NCI-H2107 treated with DMSO at 0.1 percent for 48 hours (cell line): Measurements from ENCODE around the gene MTTP.
"Not testable (repeated sequence)": the region's sequence is repeated elsewhere in the genome, so short reads cannot be mapped to it uniquely, and the experiment has no call there.

Experiments
- DNase-seq: peaks from one replicate; lab custom pipeline; 2025; ENCODE audit not compliant: unreplicated experiment; lab: John Stamatoyannopoulos, UW

MTTP gene

DNA sequence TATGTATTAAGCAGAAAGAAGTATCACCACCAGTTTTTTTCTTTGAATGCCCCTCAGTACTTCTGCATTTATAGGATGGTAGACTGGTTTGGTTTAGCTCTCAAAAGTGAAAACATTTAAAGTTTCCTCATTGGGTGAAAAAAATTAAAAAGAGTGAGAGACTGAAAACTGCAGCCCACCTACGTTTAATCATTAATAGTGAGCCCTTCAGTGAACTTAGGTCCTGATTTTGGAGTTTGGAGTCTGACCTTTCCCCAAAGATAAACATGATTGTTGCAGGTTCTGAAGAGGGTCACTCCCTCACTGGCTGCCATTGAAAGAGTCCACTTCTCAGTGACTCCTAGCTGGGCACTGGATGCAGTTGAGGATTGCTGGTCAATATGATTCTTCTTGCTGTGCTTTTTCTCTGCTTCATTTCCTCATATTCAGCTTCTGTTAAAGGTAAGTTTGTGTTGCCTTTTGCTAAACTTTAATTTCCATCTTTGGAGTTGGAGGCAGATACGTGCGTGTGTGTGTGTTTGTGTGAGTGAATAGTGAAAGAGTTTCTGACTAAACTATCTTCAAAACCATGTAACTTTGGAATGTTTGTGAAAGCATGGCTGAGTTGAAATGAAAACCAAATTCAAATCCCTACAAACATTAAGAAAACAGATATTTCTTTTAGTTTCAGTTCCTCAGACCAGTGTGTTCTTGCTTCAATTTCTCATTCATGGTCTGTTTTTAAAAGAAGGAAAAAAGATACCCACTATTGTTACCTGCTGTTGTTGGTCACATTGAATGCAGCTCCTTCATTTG is at the start of gene MTTP:
Gene MTTP (plus strand): TSS at position 295 of the 795 bp plus-strand sequence. CDS start 86 bp downstream, at position 381.
- no peak for DNase-seq

DNA sequence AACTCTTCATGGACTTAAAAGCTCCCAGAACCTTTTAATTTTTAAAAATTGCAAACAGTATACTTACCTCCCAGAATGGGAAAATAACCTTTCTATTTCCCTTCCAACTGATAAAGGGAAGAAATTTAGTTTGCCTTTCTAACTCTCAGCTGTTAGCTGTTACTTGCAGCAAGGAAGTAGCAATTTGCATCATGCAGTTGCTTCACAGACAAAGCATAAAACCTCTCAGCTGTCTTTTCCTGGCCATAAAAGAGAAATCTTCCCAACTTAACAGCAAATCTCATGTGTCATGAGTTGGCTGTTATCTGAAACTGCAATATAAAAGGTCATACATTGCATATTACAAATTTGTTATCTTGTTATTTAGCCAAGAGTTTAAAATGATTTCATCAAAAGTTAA is 45.4 kb upstream of the MTTP start:
- no peak for DNase-seq

DNA sequence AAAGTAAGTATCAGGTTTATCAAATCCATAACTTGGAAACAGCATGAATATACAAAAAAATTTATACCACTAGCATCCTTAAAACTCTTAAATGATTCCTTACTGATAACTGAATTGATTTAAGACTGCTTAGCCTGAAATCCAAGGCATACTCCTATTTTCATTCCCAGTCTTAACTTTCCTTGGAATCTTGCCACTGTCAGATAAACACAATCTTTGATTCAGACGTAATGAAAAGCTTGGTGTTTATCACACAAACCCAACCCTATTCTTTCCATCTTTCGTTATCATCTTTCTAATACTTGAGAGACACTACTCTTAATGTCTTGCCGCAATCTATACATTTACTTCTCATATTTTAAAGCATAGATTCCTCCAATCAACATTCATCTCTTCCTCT is 44.7 kb upstream of the MTTP start:
- no peak for DNase-seq

DNA sequence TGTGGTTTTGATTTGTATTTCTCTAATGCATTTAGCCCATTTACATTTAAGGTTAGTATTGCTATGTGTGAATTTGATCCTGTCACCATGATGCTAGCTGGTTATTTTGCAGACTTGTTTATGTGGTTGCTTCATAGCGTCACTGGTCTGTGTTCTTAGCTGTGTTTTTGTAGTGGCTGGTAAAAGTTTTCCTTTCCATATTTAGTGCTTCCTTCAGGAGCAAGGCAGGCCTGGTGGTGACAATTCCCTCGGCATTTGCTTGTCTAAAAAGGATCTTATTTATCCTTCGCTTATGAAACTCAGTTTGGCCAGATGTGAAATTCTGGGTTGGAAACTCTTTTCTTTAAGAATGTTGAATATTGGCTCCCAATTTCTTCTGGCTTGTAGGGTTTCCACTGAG is 39.9 kb upstream of the MTTP start:
- not testable (repeated sequence) for DNase-seq

DNA sequence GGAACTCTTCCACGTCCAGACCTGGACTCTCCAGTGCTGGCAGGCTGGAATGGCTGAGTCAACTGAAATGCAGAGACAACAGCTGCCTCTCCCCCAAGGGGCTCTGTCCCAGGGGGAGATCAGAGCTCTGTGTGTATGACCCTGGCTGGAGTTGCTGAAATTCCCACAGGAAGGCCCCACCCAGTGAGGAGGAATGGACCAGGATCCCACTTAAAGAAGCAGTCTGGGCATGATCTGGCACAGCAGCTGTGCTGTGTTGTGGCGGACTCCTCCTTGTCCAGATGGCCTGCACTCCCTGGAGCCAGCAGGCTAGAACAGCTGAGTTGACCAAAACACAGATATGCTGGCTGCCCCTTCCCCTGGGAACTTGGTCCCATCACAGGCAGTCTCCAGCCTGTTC is 38.4 kb upstream of the MTTP start:
- DNase-seq: no peak

DNA sequence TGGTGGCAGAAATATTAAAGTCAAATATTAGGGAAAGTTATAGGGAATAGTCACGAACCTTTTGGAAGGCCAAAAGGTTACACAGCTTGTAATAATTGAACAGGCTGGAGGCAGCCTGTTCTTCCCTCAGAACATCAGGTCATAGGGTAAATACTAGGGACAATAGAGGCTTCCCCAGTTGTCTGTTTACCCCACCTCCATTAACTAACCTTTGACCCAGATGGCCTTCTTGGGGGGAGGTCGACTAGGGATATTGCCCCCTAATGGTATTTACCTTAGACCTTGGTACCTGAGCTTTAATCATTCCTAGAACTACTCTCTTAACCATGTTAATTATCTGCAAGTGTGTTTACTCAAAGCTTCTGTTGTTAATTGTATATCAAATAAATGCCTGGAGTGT is 37.8 kb upstream of the MTTP start:
- DNase-seq: no peak

DNA sequence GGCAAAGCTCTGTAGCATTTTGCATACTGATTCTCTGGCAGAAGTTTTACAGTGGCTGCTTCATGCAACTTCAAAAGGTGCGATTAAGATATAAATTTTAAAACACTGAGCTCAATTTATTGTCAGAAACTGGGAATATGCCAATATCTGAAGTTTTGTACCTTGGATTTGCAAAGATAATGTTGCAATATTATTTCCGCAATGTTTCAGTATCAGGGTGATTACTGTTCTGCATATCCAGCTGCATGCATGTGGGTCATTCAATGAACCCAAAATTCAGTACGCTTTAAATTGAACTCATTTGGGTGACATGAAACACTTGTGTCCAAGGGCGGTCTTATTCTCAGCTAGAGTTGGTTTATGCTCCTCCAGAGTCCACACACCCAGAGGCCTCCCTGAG is 37.0 kb upstream of the MTTP start:
- DNase-seq: no peak

DNA sequence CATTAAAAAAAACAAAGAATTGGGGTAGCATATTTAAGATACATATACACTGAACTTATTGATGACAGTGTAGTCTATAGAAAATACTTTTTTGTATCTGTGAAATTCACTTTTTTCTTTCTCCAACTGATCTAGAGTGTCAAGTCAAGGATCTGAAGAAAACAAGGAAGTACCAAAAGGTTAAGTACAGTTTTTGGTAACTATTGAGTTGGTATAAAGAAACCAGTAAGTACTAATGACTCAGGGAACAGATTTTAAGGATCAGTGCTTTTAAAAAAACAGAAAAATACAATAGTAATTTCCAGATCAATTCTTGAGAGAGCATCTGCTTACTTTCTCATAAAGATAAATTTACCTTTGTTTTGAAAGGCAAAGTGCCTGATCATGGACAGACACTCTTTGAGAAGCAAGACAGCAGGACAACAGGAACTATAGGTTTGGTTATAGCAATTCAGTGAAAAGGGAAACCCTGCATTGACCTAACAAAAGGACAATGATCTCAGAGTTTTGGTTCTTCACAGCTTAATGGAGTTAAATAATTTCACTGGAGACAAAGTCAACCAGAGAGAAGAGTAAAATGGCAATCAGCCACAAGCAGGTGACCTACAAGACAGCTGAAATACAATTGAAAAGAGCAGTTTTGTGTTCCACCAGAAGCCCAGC is 34.2 kb upstream of the MTTP start:
- no peak for DNase-seq

DNA sequence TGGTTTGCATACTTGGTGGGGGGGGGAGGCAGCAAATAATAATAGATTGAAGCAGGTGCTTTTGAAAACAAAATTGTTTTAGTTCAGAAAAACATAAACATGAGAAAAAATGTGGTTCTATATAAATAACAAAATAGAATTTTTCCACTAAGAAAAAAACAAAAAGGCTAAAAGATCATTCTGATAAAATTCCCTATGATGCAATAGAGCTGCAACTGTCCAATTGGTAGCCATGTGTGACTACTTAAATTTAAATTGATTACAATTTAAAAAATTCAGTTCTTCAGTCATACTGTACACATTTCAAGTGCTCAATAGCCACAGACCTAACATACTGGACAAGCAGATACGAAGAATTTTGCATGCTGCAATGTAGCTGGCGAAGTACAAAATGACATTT is 21.8 kb upstream of the MTTP start:
- no peak for DNase-seq

DNA sequence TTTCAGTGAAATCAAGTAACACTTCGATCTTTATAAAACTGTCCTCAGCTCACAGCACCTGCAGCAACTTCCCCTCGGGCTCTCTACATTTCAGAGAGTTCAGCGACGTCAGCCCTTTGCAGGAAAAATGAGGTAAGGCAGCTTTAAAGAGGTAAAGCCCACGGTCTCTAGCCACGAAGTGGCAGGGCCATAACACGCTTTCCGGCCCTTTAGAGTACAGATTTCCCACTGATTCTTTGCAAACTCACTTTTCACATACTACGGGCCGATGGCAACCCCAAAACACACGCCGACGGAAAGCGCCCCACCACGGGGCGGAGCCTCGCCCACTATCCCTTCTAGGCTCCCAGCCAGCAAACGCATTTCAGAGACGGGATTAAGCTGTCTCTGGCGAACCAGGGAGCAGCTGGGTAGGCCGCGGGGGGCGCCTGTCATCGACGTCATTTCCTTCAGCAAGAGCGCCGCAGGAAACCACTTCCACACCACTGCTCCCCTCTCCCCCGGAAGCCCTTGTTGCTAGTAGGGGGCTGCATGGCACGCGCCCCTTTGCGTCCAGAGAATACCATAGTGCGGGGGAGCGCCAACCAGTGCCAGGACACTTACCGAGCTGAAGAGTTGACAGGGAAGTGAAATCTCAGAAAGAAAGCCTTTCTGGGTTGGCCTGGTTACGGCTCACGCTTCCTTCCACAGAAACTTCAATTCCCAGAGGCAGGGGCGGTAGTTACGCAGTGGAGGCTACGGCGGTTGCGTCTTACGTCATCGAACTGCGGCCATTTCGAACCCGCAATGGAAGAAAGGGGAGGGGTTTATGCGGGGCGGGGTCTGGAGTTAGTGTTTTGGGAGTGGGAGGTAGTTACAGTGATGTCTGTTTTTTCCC is 11.1 kb upstream of the MTTP start, which contains the start of gene TRMT10A:
Gene TRMT10A (minus strand): TSS at position 730 of the 877 bp plus-strand sequence. CDS start 4,701 bp downstream, outside the sequence.
- peak; percentile 87 for DNase-seq

DNA sequence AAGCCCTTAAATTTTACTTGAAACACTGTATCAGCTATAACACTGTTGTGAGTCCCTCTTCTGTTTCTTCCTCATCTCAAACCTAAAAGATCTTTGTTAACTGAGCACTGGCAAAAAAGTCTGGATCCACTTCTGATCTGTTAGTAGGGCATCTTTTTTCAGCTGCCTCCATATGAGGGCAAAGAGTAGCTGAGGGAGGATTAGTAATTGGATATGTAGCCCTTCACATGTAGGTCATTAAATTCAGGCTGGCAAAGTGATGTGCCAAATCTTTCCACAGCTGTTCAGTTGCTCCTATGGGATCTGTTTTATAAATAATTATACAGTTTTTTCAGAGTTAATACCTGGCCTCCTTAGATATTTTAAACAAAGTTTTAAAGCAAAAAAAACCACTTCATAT is 9.7 kb upstream of the MTTP start:
- peak; percentile 38 for DNase-seq

DNA sequence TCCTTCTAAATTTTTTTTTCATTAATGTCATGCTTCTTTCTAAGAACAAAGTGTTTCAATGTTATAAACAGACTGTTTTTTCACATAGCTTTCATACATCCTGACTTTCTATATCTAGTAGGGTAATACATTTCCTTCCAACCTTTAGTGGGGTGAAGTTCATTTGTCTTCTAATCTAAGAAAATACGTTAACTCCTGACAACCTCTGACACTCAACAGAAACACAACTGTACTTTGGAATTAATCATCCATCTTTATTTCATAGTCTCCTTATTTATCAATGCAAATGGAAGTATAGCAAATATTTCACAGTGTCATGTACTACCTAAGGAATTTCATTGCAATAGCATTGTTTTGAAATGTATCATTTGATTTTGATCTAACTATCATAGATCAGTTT is 2.7 kb upstream of the MTTP start:
- DNase-seq: no peak

DNA sequence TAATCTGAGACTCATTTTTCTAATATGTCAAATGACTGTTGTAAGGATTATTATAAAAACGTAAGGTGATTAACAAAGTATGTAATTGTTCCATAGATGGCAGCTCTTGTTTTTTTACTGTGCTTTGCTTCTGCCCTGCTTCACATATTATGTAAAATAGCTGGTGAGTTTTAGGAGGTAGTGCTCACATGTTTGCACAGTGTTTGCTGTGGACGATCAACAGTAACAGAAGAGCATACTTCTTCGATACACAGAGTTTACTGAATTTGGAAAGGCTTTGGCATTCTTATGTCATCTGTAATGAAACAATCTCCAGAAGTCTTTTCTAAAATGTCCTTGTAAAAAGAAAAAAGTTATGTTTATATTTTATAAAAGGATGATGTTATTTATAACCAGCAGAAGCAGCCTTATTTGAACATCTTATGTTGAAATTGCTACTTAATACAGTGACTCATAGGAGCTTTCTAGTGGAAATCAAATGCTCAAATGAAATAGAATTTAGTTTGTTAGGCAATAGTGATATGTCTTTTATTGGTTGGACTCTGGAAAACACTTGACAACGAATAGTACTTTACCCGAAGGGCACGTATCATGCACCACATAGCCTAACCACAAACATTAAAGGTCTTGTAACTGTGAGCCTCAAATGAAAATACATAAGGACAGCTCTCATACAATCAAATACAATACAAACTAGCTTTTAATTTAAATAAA is 1.9 kb upstream of the MTTP start:
- DNase-seq: peak; percentile 41

DNA sequence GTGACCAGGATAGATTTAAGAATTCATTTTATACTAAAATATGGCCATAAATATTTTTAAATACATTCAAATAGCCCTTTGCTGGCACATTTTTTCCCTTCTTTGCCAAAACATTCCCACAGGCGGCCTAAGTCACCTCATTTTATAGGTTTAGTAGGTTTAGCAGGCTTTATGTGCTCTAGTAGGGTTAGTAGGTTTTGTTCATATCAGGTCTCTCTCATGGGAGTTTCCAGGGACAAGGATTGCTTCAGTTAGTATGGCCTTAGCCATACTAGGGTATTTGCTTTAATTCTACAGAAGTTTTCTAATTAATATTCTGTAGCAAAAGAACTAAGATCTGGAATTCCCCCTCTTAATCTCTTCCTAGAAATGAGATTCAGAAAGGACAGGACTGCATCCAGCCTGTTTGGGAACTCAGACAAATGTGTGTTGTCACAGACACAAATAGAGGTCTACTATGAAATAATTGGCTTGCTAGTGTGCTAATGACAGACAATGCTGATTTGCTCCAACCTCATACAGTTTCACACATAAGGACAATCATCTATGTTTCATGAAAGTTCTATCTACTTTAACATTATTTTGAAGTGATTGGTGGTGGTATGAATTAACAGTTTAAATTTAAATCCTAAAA is 772 bp upstream of the MTTP start:
- DNase-seq: no peak

DNA sequence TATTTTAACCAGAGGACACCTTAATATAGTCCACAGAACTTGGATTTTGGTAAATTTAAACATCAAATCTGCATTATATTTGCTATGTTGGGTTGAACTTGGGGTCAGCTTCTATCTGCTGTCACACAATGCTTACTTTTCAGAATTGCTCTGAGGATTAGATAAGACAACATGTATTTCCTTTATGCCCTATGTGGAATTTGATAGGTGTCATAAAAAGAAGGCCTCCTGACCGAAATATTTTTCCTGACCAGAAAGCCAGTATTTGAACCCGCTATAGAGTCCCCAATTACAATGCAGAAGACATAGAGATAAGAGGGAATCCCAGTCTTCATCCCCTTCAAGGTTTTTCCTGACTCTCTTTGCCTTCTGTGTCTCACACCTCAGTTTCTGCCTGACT is 4.1 kb downstream of the MTTP start:
- no peak for DNase-seq

DNA sequence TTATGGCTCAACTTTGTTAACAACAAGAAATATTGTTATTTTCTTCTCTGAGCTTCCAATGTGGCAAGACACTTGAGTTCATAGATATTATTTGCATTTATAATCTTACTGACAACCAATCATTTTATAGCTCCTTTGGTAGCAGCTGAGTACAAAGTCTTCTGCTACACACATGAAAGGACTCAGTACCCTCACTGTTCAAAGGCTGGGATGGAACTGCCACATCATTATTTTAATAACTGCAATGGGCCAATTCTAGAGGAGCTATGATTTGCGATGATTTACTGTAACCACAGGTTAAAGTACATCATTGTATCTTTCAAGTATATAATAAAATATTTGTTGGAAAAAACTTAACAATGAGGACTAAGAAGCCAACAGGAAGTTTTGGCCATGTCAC is 10.9 kb downstream of the MTTP start:
- DNase-seq: no peak

DNA sequence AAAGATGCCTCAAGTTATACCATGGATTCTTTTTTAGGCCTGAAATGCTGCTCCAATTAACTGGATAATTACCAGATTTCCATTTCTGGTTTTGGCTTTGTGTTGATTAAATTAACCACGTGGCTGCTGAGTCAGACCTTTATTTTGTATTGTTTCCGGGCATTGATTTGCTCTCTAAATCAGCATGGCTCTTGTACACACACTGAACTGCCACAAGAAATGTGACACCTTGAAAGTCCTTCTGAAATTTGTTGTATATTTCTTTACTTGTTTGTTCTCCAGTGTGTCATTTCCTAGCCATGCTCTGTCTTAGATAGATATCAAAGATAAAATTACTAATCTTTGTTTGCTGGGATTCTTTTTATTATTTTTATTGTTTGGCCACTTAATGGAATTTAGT is 11.7 kb downstream of the MTTP start:
- peak; percentile 61 for DNase-seq

DNA sequence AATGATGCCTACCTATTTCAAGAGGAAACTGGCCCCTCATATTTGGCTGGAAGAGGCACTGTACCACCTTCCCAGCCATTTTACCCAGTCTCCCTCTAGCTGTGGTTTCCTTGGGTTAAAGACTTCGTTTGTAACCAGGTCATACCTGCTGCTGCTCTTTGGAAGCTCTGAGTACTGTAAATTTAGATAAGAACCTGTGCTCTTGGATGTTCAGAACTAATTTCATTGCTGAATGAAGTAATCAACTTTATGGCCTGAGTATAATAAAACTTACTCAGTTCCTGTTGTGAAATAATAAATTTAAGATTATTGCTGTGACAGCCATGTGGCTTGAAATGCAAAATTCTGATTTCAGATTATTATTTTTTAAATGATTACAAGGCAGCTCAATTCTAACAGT is 12.2 kb downstream of the MTTP start:
- no peak for DNase-seq

DNA sequence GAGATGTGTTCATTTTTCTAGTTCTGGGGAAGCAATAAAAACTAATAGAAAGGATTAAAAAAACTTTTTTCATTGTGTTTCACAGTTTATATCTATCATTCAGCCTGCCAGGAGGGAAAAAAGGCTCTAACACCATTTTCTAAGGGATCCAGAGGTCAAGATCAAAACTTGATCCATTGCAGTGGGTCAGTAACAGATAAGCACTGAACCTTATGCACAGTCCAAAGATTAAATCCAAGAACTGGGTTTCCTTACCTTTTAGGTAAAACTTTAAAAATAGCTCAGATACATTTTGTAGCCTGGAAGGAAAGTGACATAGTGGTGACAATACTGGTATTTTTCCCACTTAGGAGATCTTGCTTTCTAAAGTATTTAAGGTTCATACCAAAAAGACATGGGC is 12.7 kb downstream of the MTTP start:
- no peak for DNase-seq

DNA sequence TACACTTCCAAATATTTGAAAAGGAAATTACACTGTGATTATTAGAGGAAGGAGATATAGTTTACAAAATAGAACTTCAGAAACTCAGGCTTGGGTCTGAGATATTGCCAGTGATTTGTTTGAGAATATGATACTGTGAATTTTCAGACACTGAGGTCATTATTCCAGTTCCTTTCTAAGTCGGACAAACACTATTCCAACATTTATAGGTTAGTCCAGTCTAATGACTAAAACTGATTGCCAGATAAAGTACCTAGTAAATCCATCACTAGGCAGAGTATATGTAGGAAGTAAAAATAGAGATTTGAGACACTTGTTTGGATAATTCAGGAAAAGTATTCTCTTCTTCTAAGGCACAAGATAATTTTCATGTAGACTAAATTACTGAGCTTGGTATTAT is 13.2 kb downstream of the MTTP start:
- DNase-seq: no peak

DNA sequence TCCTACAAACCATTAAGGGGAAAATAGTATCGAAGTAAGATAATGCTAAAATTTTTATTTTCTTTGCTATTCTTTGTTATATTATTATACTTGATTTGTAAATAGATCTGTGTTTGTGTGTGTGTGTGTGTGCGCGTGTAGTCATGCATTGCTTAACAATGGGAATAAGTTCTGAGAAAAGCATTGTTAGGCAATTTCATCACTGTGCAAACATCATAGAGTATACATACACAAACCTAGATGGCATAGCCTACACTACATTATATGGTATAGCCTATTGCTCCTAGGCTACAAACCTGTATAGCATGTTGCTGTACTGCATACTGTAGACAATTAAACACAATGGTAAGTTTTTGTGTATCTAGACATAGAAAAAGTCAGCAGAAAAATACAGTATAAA is 17.1 kb downstream of the MTTP start:
- DNase-seq: no peak
